ENCODE results near the gene FHOD3. TPM values are rescaled to one million over a fixed set of nuclear protein-coding genes. Genes with fewer than 3 reads are reported as not detected.

The FHOD3 gene
- total RNA-seq, 2 donors from 2014 or later = not detected

- H3K4me1 Mint-ChIP-seq (ENCODE audit: low read depth in 2 of 2) = peaks cover 24 to 30% of the 10 kb centered on the region in 2 donors
- no peak overlapping the region for H3K27ac Mint-ChIP-seq
- H3K36me3 Mint-ChIP-seq = no peaks in the 10 kb centered on the region
- no peak overlapping the region for H3K4me3 Mint-ChIP-seq
- no peaks in the 10 kb centered on the region for H3K27me3 Mint-ChIP-seq
- DNase-seq (ENCODE audit: low spot score) = no peak
- no peak for ATAC-seq
- H3K9me3 Mint-ChIP-seq = no peaks in the 10 kb centered on the region
Observed at GRCh38 chr18:36825526-36825925, 528.0 kb downstream of the FHOD3 start.

DNA sequence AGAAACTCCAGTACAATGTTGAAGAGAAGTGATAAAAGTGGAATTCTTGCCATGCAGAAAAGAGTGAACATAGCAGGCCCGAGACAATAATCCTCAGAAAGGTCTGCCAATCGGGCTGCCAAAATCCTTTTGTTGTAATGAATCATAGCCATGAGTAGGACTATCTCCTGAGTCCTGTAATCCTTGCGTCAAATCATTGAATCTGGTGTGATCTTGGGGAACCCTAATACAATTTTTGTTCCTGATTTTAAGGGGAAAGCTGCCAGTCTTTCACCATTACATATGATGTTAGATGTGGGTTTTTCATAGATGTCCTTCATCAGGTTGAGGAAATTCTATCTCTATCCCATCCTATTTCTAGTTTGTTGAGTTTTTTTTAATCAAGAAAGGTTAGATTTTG is 529.0 kb downstream of the FHOD3 start:
- Mint-ChIP-seq H3K27me3 (no peaks in the 10 kb centered on the region), H3K9me3 (no peaks in the 10 kb centered on the region), H3K4me1 (ENCODE audit: low read depth in 2 of 2) (peaks cover 29 to 30% of the 10 kb centered on the region in 2 donors), H3K4me3 (no peak overlapping the region), H3K36me3 (no peaks in the 10 kb centered on the region), H3K27ac (peak overlapping the region in 1 of 2 donors; percentile 83)
- ATAC-seq = no peak
- no peak for DNase-seq (ENCODE audit: low spot score)

GRCh38 chr18:36828157-36828629 is 530.7 kb downstream of the FHOD3 start:
- peaks cover 25 to 30% of the 10 kb centered on the region in 2 donors for H3K4me1 Mint-ChIP-seq (ENCODE audit: low read depth in 2 of 2)
- DNase-seq (ENCODE audit: low spot score) = no peak

GRCh38 chr18:36828630-36829361 is 531.3 kb downstream of the FHOD3 start, which contains the start of the genes KIAA1328 and TPGS2:
Gene KIAA1328 (plus strand): TSS chr18:36829127. CDS start chr18:36829139, 12 bp downstream.
Gene TPGS2 (minus strand): TSS chr18:36829002. CDS start chr18:36828767, 235 bp downstream.
- Mint-ChIP-seq H3K27ac (peak within 1 kb of the TSS; percentile 83 to 85), H3K36me3 (no peaks in the 10 kb centered on the region), H3K4me1 (ENCODE audit: low read depth in 2 of 2) (peaks cover 25 to 30% of the 10 kb centered on the region in 2 donors), H3K4me3 (peak within 1 kb of the TSS; percentile 86), H3K27me3 (no peaks in the 10 kb centered on the region), H3K9me3 (no peaks in the 10 kb centered on the region)
- DNase-seq (ENCODE audit: low spot score) (peak; percentile 92), ATAC-seq (peak; percentile 97 to 98)

More at GRCh38 chr18:36828157-36828629, 530.7 kb downstream of the FHOD3 start:
- H3K27ac Mint-ChIP-seq = peak overlapping the region; percentile 83 to 85
- no peaks in the 10 kb centered on the region for H3K27me3 Mint-ChIP-seq
- ATAC-seq = no peak
- no peaks in the 10 kb centered on the region for H3K36me3 Mint-ChIP-seq
- H3K4me3 Mint-ChIP-seq = peak overlapping the region; percentile 86
- no peaks in the 10 kb centered on the region for H3K9me3 Mint-ChIP-seq

Other genes with a start within 250 kb of the FHOD3 start
- gene RPRD1A, start 230.2 kb upstream of the FHOD3 start, total RNA-seq = 10 to 100 TPM; 16.0 to 38.6 TPM
- gene SLC39A6, start 168.4 kb upstream of the FHOD3 start, total RNA-seq = 10 to 100 TPM; 34.7 to 36.1 TPM
- gene ELP2, start 167.8 kb upstream of the FHOD3 start, total RNA-seq = 10 to 100 TPM; 72.3 to 92.9 TPM
- gene MOCOS, start 110.2 kb upstream of the FHOD3 start, total RNA-seq = under 1 TPM in 1 of 2 donors, not detected in 1; 0.24 TPM

Measured in natural killer cell treated with Interleukin-12 subunit alpha and Interleukin-12 subunit beta and Interleukin-15 and Interleukin-18, amount 100 ng/mL, for 72 hours (primary cell).